ENCODE measurements around the gene VASH2. TPM values are rescaled to one million over a fixed set of nuclear protein-coding genes. Genes with fewer than 3 reads are reported as not detected.
"Not testable (repeated sequence)": the region's sequence is repeated elsewhere in the genome, so short reads cannot be mapped to it uniquely, and the experiment has no call there.

Gene VASH2
- total and polyA plus RNA-seq, 2 experiments from 2014 or later: 0.06 TPM; not detected in 1

DNA sequence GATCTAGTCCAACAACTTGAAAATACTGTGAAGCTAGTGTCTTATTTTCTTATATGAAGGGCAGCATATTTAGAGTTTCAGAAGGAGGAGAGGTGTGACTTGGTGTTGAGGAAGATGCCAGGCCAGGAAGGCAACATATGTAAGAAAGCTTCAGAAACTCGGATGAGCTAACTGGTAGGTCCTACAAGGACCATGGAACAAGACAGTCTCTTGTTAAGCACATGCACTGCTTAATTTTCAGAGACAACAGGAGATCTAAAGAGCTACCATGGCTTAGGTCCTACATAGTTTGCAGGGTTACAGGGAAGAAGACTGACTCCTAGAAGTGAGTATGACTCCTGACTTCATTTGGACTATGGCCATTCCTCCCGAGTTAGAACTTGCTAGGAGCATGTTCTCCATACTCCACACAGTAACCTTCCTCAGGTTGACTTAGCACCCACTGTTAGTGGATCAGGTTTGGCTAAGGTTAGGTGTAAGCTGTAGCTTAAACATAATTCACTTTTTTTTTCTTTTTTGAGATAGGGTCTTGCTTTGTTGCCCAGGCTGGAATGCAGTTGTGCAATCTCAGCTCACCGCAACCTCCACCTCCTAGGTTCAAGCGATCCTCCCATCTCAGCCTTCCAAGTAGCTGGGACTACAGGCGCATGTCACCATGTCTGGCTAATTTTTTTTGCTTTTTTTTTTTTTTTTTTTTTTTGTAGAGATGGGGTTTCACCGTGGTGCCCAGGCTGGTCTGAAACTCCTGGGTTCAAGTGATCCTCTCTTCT, 34.4 kb downstream of the VASH2 start:
- H3K79me2 ChIP-seq (ENCODE audit: insufficient read depth): no peaks in the 10 kb centered on the region
- no peak overlapping the region for H3K4me2 ChIP-seq (ENCODE audit: unreplicated experiment)
- 0 out of 2 replicates have a peak, but pooled peaks cover 16% of the 10 kb centered on the region for H3F3A ChIP-seq (ENCODE audit: insufficient read depth)
- H2AFZ ChIP-seq: no peak overlapping the region
- H4K20me1 ChIP-seq (ENCODE audit: insufficient read depth): no peaks in the 10 kb centered on the region
- H3K27me3 ChIP-seq (replicated peaks; ENCODE audit: insufficient read depth): 0 out of 2 replicates have a peak, but pooled peaks cover 5% of the 10 kb centered on the region
- in situ Hi-C loops (cut with MboI): loop anchor here (25.0 kb wide), 3 partner anchors 322 to 897 kb away; no protein-coding TSS in a partner anchor
- TF ChIP-seq EZH2phosphoT487 (IDR thresholded peaks at IDR 0.05; ENCODE audit: insufficient read depth, low read depth) (no peak), EZH2 (IDR thresholded peaks at IDR 0.05; ENCODE audit: insufficient read depth, poor library complexity, severe bottlenecking) (no peak)
- H3K9ac ChIP-seq: no peak overlapping the region
- H3K36me3 ChIP-seq (ENCODE audit: low read depth): no peaks in the 10 kb centered on the region
- no peak overlapping the region for H3K4me3 ChIP-seq
- 88 to 93% methylated on average over 6 of the region's 6 CpGs for WGBS, 2 experiments (ENCODE audit: low coverage in 1 of 2, low lambda C conversion rate in 2 of 2, missing lambda C conversion rate in 2 of 2)
- no peaks in the 10 kb centered on the region for H3K9me2 ChIP-seq (ENCODE audit: insufficient read depth)
- no peak for DNase-seq
- no peak overlapping the region for H3K27ac ChIP-seq
- H3K4me1 ChIP-seq (ENCODE audit: insufficient read depth): no peaks in the 10 kb centered on the region
- no peaks in the 10 kb centered on the region for H3K9me3 ChIP-seq (ENCODE audit: low read depth)

DNA sequence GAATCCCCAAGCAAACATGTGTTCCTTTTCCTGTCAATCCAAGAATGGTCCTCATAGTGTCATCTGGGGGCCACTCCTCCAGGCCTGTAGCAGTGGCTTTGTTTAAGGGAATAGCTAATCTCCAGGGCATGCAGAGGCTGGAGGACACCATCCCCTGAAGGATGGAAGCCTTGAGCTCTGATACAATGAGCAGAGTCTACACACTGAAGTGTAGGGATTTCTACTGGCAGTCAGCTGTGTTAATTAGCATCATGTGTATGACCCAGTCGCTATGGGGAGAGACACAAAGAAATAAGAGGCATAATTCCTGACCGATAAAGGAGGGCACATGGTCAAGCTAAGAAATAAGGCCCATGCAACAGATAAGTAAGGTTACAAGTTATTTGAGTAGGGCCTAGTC, 36.2 kb downstream of the VASH2 start:
- in situ Hi-C loops (cut with MboI): loop anchor here (25.0 kb wide), 3 partner anchors 324 to 899 kb away; no protein-coding TSS in a partner anchor

DNA sequence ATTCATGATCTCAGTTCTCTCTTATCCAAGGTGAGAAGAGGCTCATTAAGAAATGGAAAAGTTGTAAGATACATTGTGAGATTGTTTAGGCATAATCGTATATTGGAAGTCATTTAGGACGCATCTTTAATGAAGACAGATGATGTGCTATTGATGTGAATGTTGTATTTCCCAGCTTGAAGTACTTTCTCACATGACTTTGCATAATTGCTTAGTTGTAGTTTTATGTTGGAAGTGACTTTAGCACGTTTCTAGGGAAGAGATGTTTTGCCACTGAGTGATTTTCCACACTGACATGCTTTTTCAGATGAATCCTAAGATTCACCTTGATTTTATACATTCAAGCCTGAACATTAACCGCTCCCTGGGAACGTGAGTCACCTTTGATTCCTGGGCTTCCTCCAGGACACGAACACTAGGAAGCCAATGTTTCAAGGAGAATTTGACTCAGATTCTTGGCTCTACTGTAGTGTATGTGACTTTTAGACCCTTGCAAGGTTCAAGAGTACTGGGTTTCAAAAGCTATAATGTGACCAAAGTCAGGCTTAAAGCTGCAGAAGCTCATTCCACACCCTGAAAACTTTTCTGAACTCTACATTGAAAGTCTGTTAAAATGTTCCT, 37.5 kb downstream of the VASH2 start:
- Histone ChIP-seq H3K4me2 (ENCODE audit: unreplicated experiment) (no peak overlapping the region), H3K36me3 (ENCODE audit: low read depth) (peaks cover 18% of the 10 kb centered on the region; the same call in 1 of the 2 replicates), H3K79me2 (ENCODE audit: insufficient read depth) (no peaks in the 10 kb centered on the region), H4K20me1 (ENCODE audit: insufficient read depth) (no peaks in the 10 kb centered on the region), H3F3A (ENCODE audit: insufficient read depth) (0 out of 2 replicates have a peak, but pooled peaks cover 16% of the 10 kb centered on the region), H2AFZ (no peak overlapping the region), H3K27ac (no peak overlapping the region), H3K9ac (no peak overlapping the region), H3K4me1 (ENCODE audit: insufficient read depth) (no peaks in the 10 kb centered on the region), H3K4me3 (no peak overlapping the region), H3K27me3 (replicated peaks; ENCODE audit: insufficient read depth) (0 out of 2 replicates have a peak, but pooled peaks cover 5% of the 10 kb centered on the region), H3K9me2 (ENCODE audit: insufficient read depth) (no peaks in the 10 kb centered on the region), H3K9me3 (ENCODE audit: low read depth) (no peaks in the 10 kb centered on the region)
- in situ Hi-C loops (cut with MboI): loop anchor here (25.0 kb wide), 3 partner anchors 326 to 901 kb away; no protein-coding TSS in a partner anchor
- peak; percentile 72 for DNase-seq
- 30 to 31% methylated on average over 6 of the region's 6 CpGs for WGBS, 2 experiments (ENCODE audit: low coverage in 1 of 2, low lambda C conversion rate in 2 of 2, missing lambda C conversion rate in 2 of 2)
- TF ChIP-seq EZH2phosphoT487 (IDR thresholded peaks at IDR 0.05; ENCODE audit: insufficient read depth, low read depth) (no peak), EZH2 (IDR thresholded peaks at IDR 0.05; ENCODE audit: insufficient read depth, poor library complexity, severe bottlenecking) (no peak)

More for the DNA sequence above, 36.2 kb downstream of the VASH2 start:
- no peak for DNase-seq
- Histone ChIP-seq H2AFZ (no peak overlapping the region), H3K27ac (no peak overlapping the region), H3K9me2 (ENCODE audit: insufficient read depth) (no peaks in the 10 kb centered on the region), H3K9ac (no peak overlapping the region), H3K79me2 (ENCODE audit: insufficient read depth) (no peaks in the 10 kb centered on the region), H3K4me1 (ENCODE audit: insufficient read depth) (no peaks in the 10 kb centered on the region), H3K4me3 (no peak overlapping the region), H3K27me3 (replicated peaks; ENCODE audit: insufficient read depth) (0 out of 2 replicates have a peak, but pooled peaks cover 5% of the 10 kb centered on the region), H3F3A (ENCODE audit: insufficient read depth) (0 out of 2 replicates have a peak, but pooled peaks cover 16% of the 10 kb centered on the region), H3K4me2 (ENCODE audit: unreplicated experiment) (no peak overlapping the region), H4K20me1 (ENCODE audit: insufficient read depth) (no peaks in the 10 kb centered on the region), H3K36me3 (ENCODE audit: low read depth) (0 out of 2 replicates have a peak, but pooled peaks cover 8% of the 10 kb centered on the region), H3K9me3 (ENCODE audit: low read depth) (no peaks in the 10 kb centered on the region)
- 36 to 38% methylated on average over 2 of the region's 2 CpGs for WGBS, 2 experiments (ENCODE audit: low coverage in 1 of 2, low lambda C conversion rate in 2 of 2, missing lambda C conversion rate in 2 of 2)
- TF ChIP-seq EZH2 (IDR thresholded peaks at IDR 0.05; ENCODE audit: insufficient read depth, poor library complexity, severe bottlenecking) (no peak), EZH2phosphoT487 (IDR thresholded peaks at IDR 0.05; ENCODE audit: insufficient read depth, low read depth) (no peak)

DNA sequence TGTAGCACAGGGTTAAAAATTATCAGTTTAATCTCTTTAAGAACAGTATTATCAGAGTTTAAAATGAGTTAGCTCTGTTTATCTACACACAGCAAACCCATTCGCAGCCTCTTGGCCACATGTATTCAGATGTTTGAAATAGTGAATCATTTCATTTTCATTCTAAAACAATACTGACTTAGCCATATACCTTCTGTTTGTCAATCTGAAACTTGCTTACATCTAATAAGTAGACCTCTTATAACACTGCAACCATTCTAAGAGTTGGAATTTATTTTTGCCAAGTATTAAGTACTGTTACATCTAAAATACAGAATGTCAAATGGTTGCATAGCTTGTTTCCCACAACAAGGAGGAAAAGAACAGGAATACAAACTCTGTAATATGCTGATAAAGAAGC, 39.9 kb downstream of the VASH2 start:
- Histone ChIP-seq H4K20me1 (ENCODE audit: insufficient read depth) (no peaks in the 10 kb centered on the region), H3K9me3 (ENCODE audit: low read depth) (no peaks in the 10 kb centered on the region), H3K4me3 (no peak overlapping the region), H3K27me3 (replicated peaks; ENCODE audit: insufficient read depth) (no peaks in the 10 kb centered on the region), H3K36me3 (ENCODE audit: low read depth) (peaks cover 27% of the 10 kb centered on the region), H3K79me2 (ENCODE audit: insufficient read depth) (no peaks in the 10 kb centered on the region), H3K9me2 (ENCODE audit: insufficient read depth) (no peaks in the 10 kb centered on the region), H3K4me2 (ENCODE audit: unreplicated experiment) (no peak overlapping the region), H3F3A (ENCODE audit: insufficient read depth) (0 out of 2 replicates have a peak, but pooled peaks cover 16% of the 10 kb centered on the region), H2AFZ (no peak overlapping the region), H3K4me1 (ENCODE audit: insufficient read depth) (no peaks in the 10 kb centered on the region), H3K9ac (no peak overlapping the region), H3K27ac (no peak overlapping the region)
- TF ChIP-seq EZH2 (IDR thresholded peaks at IDR 0.05; ENCODE audit: insufficient read depth, poor library complexity, severe bottlenecking): no peak
- TF ChIP-seq EZH2phosphoT487 (IDR thresholded peaks at IDR 0.05; ENCODE audit: insufficient read depth, low read depth): no peak
- DNase-seq: no peak
- WGBS, 2 experiments (ENCODE audit: low coverage in 1 of 2, low lambda C conversion rate in 2 of 2, missing lambda C conversion rate in 2 of 2): 97% methylated on average over 1 of the region's 1 CpG
- in situ Hi-C loops (cut with MboI): loop anchor here (25.0 kb wide), 3 partner anchors 328 to 903 kb away; no protein-coding TSS in a partner anchor

DNA sequence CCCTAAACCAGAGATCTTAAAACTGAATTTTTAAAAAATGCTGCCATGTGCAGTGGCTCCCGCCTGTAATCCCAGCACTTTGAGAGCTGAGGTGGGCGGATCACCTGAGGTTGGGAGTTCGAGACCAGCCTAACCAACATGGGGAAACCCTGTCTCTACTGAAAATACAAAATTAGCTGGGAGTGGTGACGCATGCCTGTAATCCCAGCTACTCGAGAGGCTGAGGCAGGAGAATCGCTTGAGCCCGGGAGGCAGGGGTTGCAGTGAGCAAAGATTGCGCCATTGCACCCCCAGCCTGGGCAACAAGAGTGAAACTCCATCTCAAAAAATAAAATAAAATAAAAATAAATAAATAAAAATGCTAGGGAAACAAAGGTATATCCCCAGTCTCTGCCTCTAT, 43.6 kb downstream of the VASH2 start:
- peaks cover 15% of the 10 kb centered on the region; the same call in 1 of the 2 replicates for H3F3A ChIP-seq (ENCODE audit: insufficient read depth)
- not testable (repeated sequence) for H4K20me1 ChIP-seq (ENCODE audit: insufficient read depth); H3K79me2 ChIP-seq (ENCODE audit: insufficient read depth); H3K9ac ChIP-seq; H3K27me3 ChIP-seq (replicated peaks; ENCODE audit: insufficient read depth); DNase-seq; H3K4me2 ChIP-seq (ENCODE audit: unreplicated experiment); H2AFZ ChIP-seq; H3K9me2 ChIP-seq (ENCODE audit: insufficient read depth); H3K4me3 ChIP-seq; H3K4me1 ChIP-seq (ENCODE audit: insufficient read depth); H3K9me3 ChIP-seq (ENCODE audit: low read depth); H3K27ac ChIP-seq
- 87 to 93% methylated on average over 8 of the region's 8 CpGs for WGBS, 2 experiments (ENCODE audit: low coverage in 1 of 2, low lambda C conversion rate in 2 of 2, missing lambda C conversion rate in 2 of 2)
- peaks cover 40% of the 10 kb centered on the region for H3K36me3 ChIP-seq (ENCODE audit: low read depth)
- in situ Hi-C loops (cut with MboI): loop anchor here (25.0 kb wide), 3 partner anchors 332 to 907 kb away; no protein-coding TSS in a partner anchor

Measured in GM23248 (cell line).